ENCODE results near the gene AMN1. TPM values are rescaled to one million over a fixed set of nuclear protein-coding genes. Genes with fewer than 3 reads are reported as not detected.

The AMN1 gene
- total and polyA plus RNA-seq, 2 experiments from 2014 or later = 12.6 to 17.7 TPM

- no peak for ATAC-seq
- no peak for TF ChIP-seq JUNB (IDR thresholded peaks at IDR 0.05; ENCODE audit: unreplicated experiment)
- TF ChIP-seq NANOG (IDR thresholded peaks at IDR 0.05; ENCODE audit: borderline replicate concordance) = no peak
- TF ChIP-seq REST (IDR thresholded peaks at IDR 0.05; ENCODE audit: unreplicated experiment) = no peak
- TF ChIP-seq CREB1 (CRISPR knock-in tag; IDR thresholded peaks at IDR 0.05; ENCODE audit: low read depth) = no peak
- no peak for TF ChIP-seq ZNF331 (CRISPR knock-in tag; IDR thresholded peaks at IDR 0.05; ENCODE audit: low read depth)
- TF ChIP-seq EZH2phosphoT487 (IDR thresholded peaks at IDR 0.05; ENCODE audit: unreplicated experiment) = no peak
- no peak for TF ChIP-seq ZNF114 (CRISPR knock-in tag; IDR thresholded peaks at IDR 0.05)
- TF ChIP-seq POLR2AphosphoS5 (IDR thresholded peaks at IDR 0.05; ENCODE audit: low read depth) = no peak
- no peak for TF ChIP-seq STAT1 (IDR thresholded peaks at IDR 0.05; ENCODE audit: unreplicated experiment)
- no peak for TF ChIP-seq CTCF (conservative IDR thresholded peaks at IDR 0.05; ENCODE audit: low read depth in 2 of 2)
- TF ChIP-seq EZH2 (IDR thresholded peaks at IDR 0.05; ENCODE audit: low read depth, unreplicated experiment) = no peak
- H3K36me3 ChIP-seq (ENCODE audit: insufficient read depth) = no peaks in the 10 kb centered on the region
- H3K36me3 Mint-ChIP-seq (ENCODE audit: low read depth) = no peaks in the 10 kb centered on the region
- H3K4me1 Mint-ChIP-seq = peaks cover 1% of the 10 kb centered on the region; the same call in 1 of the 3 replicates
- H3F3A ChIP-seq (replicated peaks; ENCODE audit: low read depth) = no peaks in the 10 kb centered on the region
- H3K4me2 ChIP-seq = no peak overlapping the region
- peaks cover 2% of the 10 kb centered on the region for H3K27me3 Mint-ChIP-seq (ENCODE audit: insufficient read depth, low read depth, poor library complexity)
- no peaks in the 10 kb centered on the region for H3K27me3 ChIP-seq (ENCODE audit: insufficient read depth)
- H3K4me3 Mint-ChIP-seq = no peak overlapping the region
- no peak overlapping the region for H3K27ac ChIP-seq (ENCODE audit: low read depth)
- no peaks in the 10 kb centered on the region; the same call in 1 of the 3 replicates for H3K9me3 Mint-ChIP-seq
- no peak overlapping the region for H3K4me3 ChIP-seq
- no peaks in the 10 kb centered on the region for H4K20me1 ChIP-seq (replicated peaks; ENCODE audit: insufficient read depth)
- H3K4me1 ChIP-seq (ENCODE audit: insufficient read depth) = no peaks in the 10 kb centered on the region
- no peak for DNase-seq (ENCODE audit: low spot score)
- H3K79me2 ChIP-seq (replicated peaks; ENCODE audit: insufficient read depth) = no peaks in the 10 kb centered on the region
- no peak overlapping the region for H2AFZ ChIP-seq
- no peak overlapping the region for H3K27ac Mint-ChIP-seq
- H3K9me2 ChIP-seq (ENCODE audit: insufficient read depth) = no peaks in the 10 kb centered on the region
Observed at GRCh38 chr12:31641509-31642090, 87.2 kb downstream of the AMN1 start.

GRCh38 chr12:31634620-31635019 lies 94.2 kb downstream of the AMN1 start:
- Mint-ChIP-seq H3K27me3 (ENCODE audit: insufficient read depth, low read depth, poor library complexity) (peaks cover 4% of the 10 kb centered on the region), H3K4me3 (no peak overlapping the region), H3K27ac (no peak overlapping the region), H3K9me3 (no peaks in the 10 kb centered on the region; the same call in 2 of the 3 replicates), H3K36me3 (ENCODE audit: low read depth) (no peaks in the 10 kb centered on the region), H3K4me1 (peaks cover 6% of the 10 kb centered on the region; the same call in 2 of the 3 replicates)
- no peak overlapping the region for H3K27ac ChIP-seq (ENCODE audit: low read depth)
- no peaks in the 10 kb centered on the region for H4K20me1 ChIP-seq (replicated peaks; ENCODE audit: insufficient read depth)
- H3F3A ChIP-seq (replicated peaks; ENCODE audit: low read depth) = no peaks in the 10 kb centered on the region
- H3K4me3 ChIP-seq = no peak overlapping the region
- no peaks in the 10 kb centered on the region for H3K9me2 ChIP-seq (ENCODE audit: insufficient read depth)
- H3K36me3 ChIP-seq (ENCODE audit: insufficient read depth) = no peaks in the 10 kb centered on the region
- no peak for ATAC-seq
- H3K4me1 ChIP-seq (ENCODE audit: insufficient read depth) = no peaks in the 10 kb centered on the region
- H2AFZ ChIP-seq = no peak overlapping the region
- no peak overlapping the region for H3K4me2 ChIP-seq
- no peak for DNase-seq (ENCODE audit: low spot score)
- no peaks in the 10 kb centered on the region for H3K27me3 ChIP-seq (ENCODE audit: insufficient read depth)
- no peaks in the 10 kb centered on the region for H3K79me2 ChIP-seq (replicated peaks; ENCODE audit: insufficient read depth)
- TF ChIP-seq ZNF114 (CRISPR knock-in tag; IDR thresholded peaks at IDR 0.05) (no peak), NANOG (IDR thresholded peaks at IDR 0.05; ENCODE audit: borderline replicate concordance) (no peak), STAT1 (IDR thresholded peaks at IDR 0.05; ENCODE audit: unreplicated experiment) (no peak)
